Measurements from ENCODE around the gene PTDSS2.

- TF ChIP-seq CTCF (IDR thresholded peaks at IDR 0.05) (no peak), POLR2A (IDR thresholded peaks at IDR 0.05) (no peak)
These were observed 22.2 kb downstream of the PTDSS2 start for GRCh38 chr11:472272-472671.

All from Peyer's patch (tissue), 4 donors.